Vagina (tissue), 2 donors: Measurements from ENCODE around the gene SPACA4. TPM values are rescaled to one million over a fixed set of nuclear protein-coding genes. Genes with fewer than 3 reads are reported as not detected.

Experiments
- DNase-seq, 2 donors: peaks; one replicate each; pipeline ENCODE4 v3.0.0-alpha.2; 2017; ENCODE audit errors: extremely low spot score in 2 of 2
- H3K27ac ChIP-seq: fragments of 200-600 bp; sonication (generic); one replicate; pipeline ENCODE4 v1.5.1; 2019
- H3K27me3 ChIP-seq: fragments of 200-600 bp; sonication (generic); one replicate; pipeline ENCODE4 v1.5.1; 2019
- H3K36me3 ChIP-seq, 2 donors: fragments of 200-600 bp; sonication (generic); one replicate each; pipeline ENCODE4 v1.5.1; 2017 to 2019
- H3K4me1 ChIP-seq: fragments of 200-600 bp; sonication (generic); one replicate; pipeline ENCODE4 v1.5.1; 2019
- H3K4me3 ChIP-seq, 2 donors: fragments of 200-600 bp; sonication (generic); 1 replicate in 1 of 2; 2 replicates in 1 of 2; pipeline ENCODE4 v1.5.1; 2016 to 2019
- H3K9me3 ChIP-seq: fragments of 200-600 bp; sonication (generic); one replicate; pipeline ENCODE4 v1.5.1; 2019
- CTCF ChIP-seq, 3 experiments: fragments of 450-650 bp in 2 of 3; fragments of 200-600 bp in 1 of 3; sonication (generic) in 1 of 3; IDR thresholded peaks; one replicate each; pipeline ENCODE4 v1.5.1; 2017 to 2019; ENCODE audit warnings: antibody characterized with exemption in 3 of 3, mild to moderate bottlenecking in 2 of 3, moderate library complexity in 2 of 3
- POLR2A ChIP-seq, 2 donors: fragments of 450-650 bp; IDR thresholded peaks; one replicate each; pipeline ENCODE4 v1.6.1; 2017; ENCODE audit warnings: antibody characterized with exemption in 2 of 2, mild to moderate bottlenecking in 2 of 2, moderate library complexity in 2 of 2
- POLR2AphosphoS5 ChIP-seq, 2 donors: sonication (generic); formaldehyde crosslinking; IDR thresholded peaks; one replicate each; pipeline ENCODE4 v1.9.0; 2017; ENCODE audit warnings: antibody characterized with exemption in 2 of 2, mild to moderate bottlenecking in 2 of 2, low read depth in 1 of 2; ENCODE audit not compliant: insufficient read depth in 1 of 2
- intact Hi-C: fragments of 100-400 bp; cut with DNase I; formaldehyde crosslinking; loops from one replicate; pipeline ENCODE4 v1.15.1; 2023
- total RNA-seq: library from RNA; depleted of rRNA; stranded (reverse); fragments of >200 nt; gene quantifications from one replicate; pipeline ENCODE4 v1.2.3, GENCODE V29; 2016

The SPACA4 gene
- total RNA-seq, 1 donor from 2014 or later, result 3.9 TPM

GRCh38 chr19:48623556-48624066, 17.1 kb downstream of the SPACA4 start:
- no peaks in the 10 kb centered on the region for H3K9me3 ChIP-seq
- no peak for DNase-seq
- peaks cover 33% of the 10 kb centered on the region for H3K4me1 ChIP-seq
- H3K27me3 ChIP-seq, result no peaks in the 10 kb centered on the region
- H3K4me3 ChIP-seq, result peak overlapping the region; percentile 19 to 39
- no peak for TF ChIP-seq POLR2AphosphoS5 (IDR thresholded peaks at IDR 0.05; ENCODE audit: insufficient read depth in 1 of 2, low read depth in 1 of 2)
- TF ChIP-seq CTCF (IDR thresholded peaks at IDR 0.05), result no peak
- intact Hi-C loops, result no loop called here
- peak overlapping the region; percentile 84 for H3K27ac ChIP-seq
- H3K36me3 ChIP-seq, result no peaks in the 10 kb centered on the region

- intact Hi-C loops, result no loop called here
- H3K27ac ChIP-seq, result peak overlapping the region; percentile 84
- H3K4me3 ChIP-seq, result peak overlapping the region; percentile 19 to 39
- H3K36me3 ChIP-seq, result no peaks in the 10 kb centered on the region
- no peaks in the 10 kb centered on the region for H3K27me3 ChIP-seq
- DNase-seq, result no peak
- no peaks in the 10 kb centered on the region for H3K9me3 ChIP-seq
- H3K4me1 ChIP-seq, result peaks cover 33% of the 10 kb centered on the region
- no peak for TF ChIP-seq CTCF (IDR thresholded peaks at IDR 0.05)
- TF ChIP-seq POLR2AphosphoS5 (IDR thresholded peaks at IDR 0.05; ENCODE audit: insufficient read depth in 1 of 2, low read depth in 1 of 2), result peak; percentile 75 to 77
These were observed 17.6 kb downstream of the SPACA4 start for GRCh38 chr19:48624067-48624594.

GRCh38 chr19:48624791-48625723, 18.5 kb downstream of the SPACA4 start:
- Histone ChIP-seq H3K4me1 (peaks cover 33% of the 10 kb centered on the region), H3K4me3 (peak overlapping the region; percentile 19 to 39), H3K27me3 (no peaks in the 10 kb centered on the region), H3K27ac (peak overlapping the region; percentile 84), H3K9me3 (no peaks in the 10 kb centered on the region), H3K36me3 (no peaks in the 10 kb centered on the region)
- peak in 1 of 2 donors; percentile 88 for DNase-seq
- no peak for TF ChIP-seq CTCF (IDR thresholded peaks at IDR 0.05)
- no peak for TF ChIP-seq POLR2A (IDR thresholded peaks at IDR 0.05)
- no peak for TF ChIP-seq POLR2AphosphoS5 (IDR thresholded peaks at IDR 0.05; ENCODE audit: insufficient read depth in 1 of 2, low read depth in 1 of 2)
- intact Hi-C loops, result no loop called here

GRCh38 chr19:48625891-48626327, 19.4 kb downstream of the SPACA4 start:
- TF ChIP-seq POLR2AphosphoS5 (IDR thresholded peaks at IDR 0.05; ENCODE audit: insufficient read depth in 1 of 2, low read depth in 1 of 2) (no peak), POLR2A (IDR thresholded peaks at IDR 0.05) (no peak), CTCF (IDR thresholded peaks at IDR 0.05) (no peak)
- Histone ChIP-seq H3K27ac (no peak overlapping the region), H3K9me3 (no peaks in the 10 kb centered on the region), H3K4me1 (peaks cover 38% of the 10 kb centered on the region), H3K36me3 (peaks cover 0 to 4% of the 10 kb centered on the region in 2 donors), H3K4me3 (no peak overlapping the region), H3K27me3 (no peaks in the 10 kb centered on the region)
- intact Hi-C loops, result no loop called here
- no peak for DNase-seq
